T-cell (primary cell): ENCODE results near the gene RNPEP. TPM values are rescaled to one million over a fixed set of nuclear protein-coding genes. Genes with fewer than 3 reads are reported as not detected.

Experiments used
- ATAC-seq, 4 experiments: fragments of 200-7000 bp in 3 of 4; fragments of 150-1000 bp in 1 of 4; cut with Tn5 transposase; replicated peaks in 1 of 4; 1 replicate in 3 of 4; 2 replicates in 1 of 4; pipeline ENCODE4 v1.10.0; 2021; ENCODE audit warnings: moderate library complexity in 3 of 4, mild to moderate bottlenecking in 2 of 4, moderate number of reproducible peaks in 1 of 4
- CTCF ChIA-PET, 2 donors: fragments of 300-600 bp; sonication (Branson Sonifier 250); formaldehyde crosslinking; loops; one replicate each; lab custom pipeline; 2022; ENCODE audit warnings: antibody characterized with exemption in 2 of 2; lab: Charles Lee
- POLR2A ChIA-PET, 2 donors: fragments of 300-600 bp; sonication (Branson Sonifier 250); formaldehyde crosslinking; loops; one replicate each; lab custom pipeline; 2022; ENCODE audit warnings: antibody characterized with exemption in 2 of 2; lab: Charles Lee
- DNase-seq, 35 experiments: peaks; one replicate each; pipeline versions ENCODE4 v3.0.0 to v3.0.0-alpha.2; 2013 to 2023
- H3K27ac ChIP-seq: one replicate; pipeline ENCODE4 v1.5.1; 2013; ENCODE audit warnings: low read length
- H3K27me3 ChIP-seq, 2 experiments: replicated peaks in 1 of 2; 1 replicate in 1 of 2; 2 replicates in 1 of 2; pipeline versions ENCODE4 v1.6.1 to v1.7.0; 2013; ENCODE audit warnings: low read length in 1 of 2, mixed read lengths in 1 of 2; ENCODE audit not compliant: control insufficient read depth in 2 of 2, insufficient read depth in 2 of 2; ENCODE audit errors: extremely low read depth in 1 of 2
- H3K36me3 ChIP-seq, 2 donors: 1 replicate in 1 of 2; 2 replicates in 1 of 2; pipeline versions ENCODE4 v1.6.1 to v1.7.0; 2013; ENCODE audit warnings: low read length in 1 of 2; ENCODE audit not compliant: control insufficient read depth in 2 of 2, insufficient read depth in 1 of 2; ENCODE audit errors: extremely low read depth in 1 of 2
- H3K4me1 ChIP-seq, 2 experiments: 1 replicate in 1 of 2; 2 replicates in 1 of 2; pipeline versions ENCODE4 v1.6.1 to v1.7.0; 2013; ENCODE audit warnings: low read length in 2 of 2, mixed read lengths in 1 of 2; ENCODE audit not compliant: insufficient read depth in 2 of 2, control insufficient read depth in 1 of 2; ENCODE audit errors: extremely low read depth in 1 of 2
- H3K4me3 ChIP-seq, 2 donors: 1 replicate in 1 of 2; 2 replicates in 1 of 2; pipeline versions ENCODE4 v1.5.1 to v1.7.0; 2013; ENCODE audit warnings: mild to moderate bottlenecking in 2 of 2, low read length in 1 of 2, moderate library complexity in 1 of 2; ENCODE audit not compliant: control insufficient read depth in 1 of 2; ENCODE audit errors: extremely low read depth in 1 of 2
- H3K9me3 ChIP-seq: 2 replicates; pipeline ENCODE4 v1.7.0; 2013
- H3K27ac Mint-ChIP-seq, 2 donors: one replicate each; pipeline ENCODE4 v1.8.0; 2020 to 2021; ENCODE audit warnings: mild to moderate bottlenecking in 2 of 2, mixed read lengths in 2 of 2
- H3K27me3 Mint-ChIP-seq, 2 donors: one replicate each; pipeline ENCODE4 v1.8.0; 2021 to 2022; ENCODE audit warnings: mixed read lengths in 2 of 2
- H3K36me3 Mint-ChIP-seq: one replicate; pipeline ENCODE4 v1.8.0; 2021; ENCODE audit warnings: mixed read lengths
- H3K4me1 Mint-ChIP-seq, 3 donors: one replicate each; pipeline ENCODE4 v1.8.0; 2020 to 2022; ENCODE audit warnings: mixed read lengths in 3 of 3, mild to moderate bottlenecking in 1 of 3
- H3K4me3 Mint-ChIP-seq, 3 donors: one replicate each; pipeline ENCODE4 v1.8.0; 2020 to 2022; ENCODE audit warnings: mild to moderate bottlenecking in 3 of 3, mixed read lengths in 3 of 3, moderate library complexity in 3 of 3
- H3K9me3 Mint-ChIP-seq, 3 donors: one replicate each; pipeline ENCODE4 v1.8.0; 2020 to 2022; ENCODE audit warnings: mixed read lengths in 3 of 3
- WGBS: methylation state at CpG from one replicate; pipeline ENCODE4 v1.1.5; 2013; ENCODE audit warnings: missing lambda C conversion rate; ENCODE audit not compliant: insufficient coverage; 5-methylcytosine and 5-hydroxymethylcytosine counted together
- total RNA-seq, 35 experiments: library from RNA in 6 of 35; stranded (reverse) in 6 of 35; fragments of 120-200 nt in 1 of 35; gene quantifications; one replicate each; pipeline versions ENCODE4 v1.2.1 to v1.2.4 and lab custom pipeline; 2013 to 2026

The RNPEP gene
- total RNA-seq, 5 donors from 2014 or later (not counting 1 experiment from before 2014, with no cell fraction given), result 20.1 to 30.4 (median 23.9) TPM

GRCh38 chr1:202010180-202011015, 27.9 kb downstream of the RNPEP start, which contains the start of gene ELF3:
TSS of gene ELF3 (plus strand) at chr1:202010587. CDS start at chr1:202011137, 550 bp downstream.
- ChIA-PET POLR2A (no interaction called here), CTCF (interaction anchor here in 1 of 2 donors (0.6 to 0.9 kb wide), 2 partner anchors 125 to 408 kb away, joined by 3 to 5 read pairs; no protein-coding TSS in a partner anchor)
- H3K4me1 ChIP-seq, result peaks cover 0 to 4% of the 10 kb centered on the region in 2 experiments
- ATAC-seq, result no peak
- Mint-ChIP-seq H3K4me3 (no peak within 1 kb of the TSS), H3K4me1 (peaks cover 0 to 5% (median 2%) of the 10 kb centered on the region in 3 donors), H3K27ac (no peak within 1 kb of the TSS), H3K36me3 (peaks cover 10% of the 10 kb centered on the region), H3K9me3 (no peaks in the 10 kb centered on the region), H3K27me3 (no peaks in the 10 kb centered on the region)
- H3K9me3 ChIP-seq, result no peaks in the 10 kb centered on the region
- DNase-seq, result no peak
- peaks cover 0 to 12% of the 10 kb centered on the region in 2 experiments for H3K27me3 ChIP-seq
- H3K36me3 ChIP-seq, result peaks cover 3 to 4% of the 10 kb centered on the region in 2 donors
- no peak within 1 kb of the TSS for H3K4me3 ChIP-seq
- H3K27ac ChIP-seq, result no peak within 1 kb of the TSS
- 88% methylated on average over 22 of the region's 24 CpGs for WGBS

GRCh38 chr1:202011994-202012393, 29.5 kb downstream of the RNPEP start:
- WGBS, result 96% methylated on average over 9 of the region's 11 CpGs
- H3K27me3 ChIP-seq, result peaks cover 0 to 14% of the 10 kb centered on the region in 2 experiments
- no peak overlapping the region for H3K27ac Mint-ChIP-seq
- DNase-seq, result no peak
- CTCF ChIA-PET, result interaction anchor here (0.6 to 2.2 kb wide), 2 partner anchors 12 to 117 kb away, joined by 3 to 8 read pairs; no protein-coding TSS in a partner anchor
- H3K36me3 Mint-ChIP-seq, result peaks cover 3% of the 10 kb centered on the region
- peaks cover 0 to 4% of the 10 kb centered on the region in 2 experiments for H3K4me1 ChIP-seq
- no peak for ATAC-seq
- H3K4me3 ChIP-seq, result no peak overlapping the region
- POLR2A ChIA-PET, result interaction anchor here in 1 of 2 donors (0.6 kb wide), 1 partner anchor 1073 kb away, joined by 4 read pairs; no protein-coding TSS in a partner anchor
- H3K27me3 Mint-ChIP-seq, result peaks cover 2 to 3% of the 10 kb centered on the region in 2 donors
- peaks cover 0 to 5% (median 2%) of the 10 kb centered on the region in 3 donors for H3K4me1 Mint-ChIP-seq
- no peaks in the 10 kb centered on the region for H3K9me3 Mint-ChIP-seq
- H3K36me3 ChIP-seq, result no peaks in the 10 kb centered on the region
- H3K9me3 ChIP-seq, result no peaks in the 10 kb centered on the region
- H3K4me3 Mint-ChIP-seq, result no peak overlapping the region
- H3K27ac ChIP-seq, result no peak overlapping the region

GRCh38 chr1:202012544-202013478, 30.4 kb downstream of the RNPEP start:
- WGBS, result 76% methylated on average over 25 of the region's 35 CpGs
- H3K36me3 Mint-ChIP-seq, result peaks cover 3% of the 10 kb centered on the region
- ATAC-seq (no peak), DNase-seq (no peak)
- peaks cover 6 to 9% of the 10 kb centered on the region in 2 donors for H3K27me3 Mint-ChIP-seq
- Histone ChIP-seq H3K4me3 (no peak overlapping the region), H3K9me3 (no peaks in the 10 kb centered on the region), H3K36me3 (no peaks in the 10 kb centered on the region), H3K27me3 (peaks cover 0 to 20% of the 10 kb centered on the region in 2 experiments), H3K27ac (no peak overlapping the region), H3K4me1 (peaks cover 0 to 4% of the 10 kb centered on the region in 2 experiments)
- ChIA-PET POLR2A (interaction anchor here in 1 of 2 donors (0.5 kb wide), 1 partner anchor 44 kb away, joined by 3 read pairs; no protein-coding TSS in a partner anchor), CTCF (interaction anchor here (0.6 to 2.2 kb wide), 4 partner anchors 13 to 739 kb away, joined by 3 to 8 read pairs (median 3); no protein-coding TSS in a partner anchor)
- no peak overlapping the region for H3K27ac Mint-ChIP-seq
- H3K4me3 Mint-ChIP-seq, result no peak overlapping the region
- H3K4me1 Mint-ChIP-seq, result peaks cover 0 to 5% (median 2%) of the 10 kb centered on the region in 3 donors
- H3K9me3 Mint-ChIP-seq, result no peaks in the 10 kb centered on the region

- Mint-ChIP-seq H3K9me3 (no peaks in the 10 kb centered on the region), H3K4me3 (no peak overlapping the region), H3K27me3 (peaks cover 8 to 11% of the 10 kb centered on the region in 2 donors), H3K4me1 (peaks cover 0 to 5% (median 2%) of the 10 kb centered on the region in 3 donors), H3K27ac (no peak overlapping the region), H3K36me3 (peaks cover 3% of the 10 kb centered on the region)
- WGBS, result 89% methylated on average over 12 of the region's 12 CpGs
- Histone ChIP-seq H3K4me3 (no peak overlapping the region), H3K27ac (no peak overlapping the region), H3K36me3 (no peaks in the 10 kb centered on the region), H3K4me1 (peaks cover 0 to 4% of the 10 kb centered on the region in 2 experiments), H3K9me3 (no peaks in the 10 kb centered on the region), H3K27me3 (peaks cover 0 to 22% of the 10 kb centered on the region in 2 experiments)
- POLR2A ChIA-PET, result no interaction called here
- CTCF ChIA-PET, result interaction anchor here (0.5 to 2.2 kb wide), 4 partner anchors 14 to 1801 kb away, joined by 3 to 8 read pairs (median 4); no protein-coding TSS in a partner anchor
- ATAC-seq (no peak), DNase-seq (no peak)
Measured at GRCh38 chr1:202013603-202014002, 31.2 kb downstream of the RNPEP start.

- H3K36me3 ChIP-seq, result no peaks in the 10 kb centered on the region
- peaks cover 0 to 4% of the 10 kb centered on the region in 2 experiments for H3K4me1 ChIP-seq
- H3K27ac ChIP-seq, result no peak overlapping the region
- peaks cover 12 to 16% of the 10 kb centered on the region in 2 donors for H3K27me3 Mint-ChIP-seq
- no peak overlapping the region for H3K4me3 ChIP-seq
- no peaks in the 10 kb centered on the region for H3K9me3 ChIP-seq
- H3K4me3 Mint-ChIP-seq, result no peak overlapping the region
- H3K27ac Mint-ChIP-seq, result no peak overlapping the region
- no peak for DNase-seq
- no peaks in the 10 kb centered on the region for H3K9me3 Mint-ChIP-seq
- peaks cover 0 to 27% of the 10 kb centered on the region in 2 experiments for H3K27me3 ChIP-seq
- CTCF ChIA-PET, result interaction anchor here in 1 of 2 donors (0.5 kb wide), 1 partner anchor 1801 kb away, joined by 4 read pairs; no protein-coding TSS in a partner anchor
- POLR2A ChIA-PET, result no interaction called here
- ATAC-seq, result no peak
- peaks cover 0 to 6% (median 5%) of the 10 kb centered on the region in 3 donors for H3K4me1 Mint-ChIP-seq
- WGBS, result 96% methylated on average over 3 of the region's 6 CpGs
- H3K36me3 Mint-ChIP-seq, result peaks cover 3% of the 10 kb centered on the region
Measured at GRCh38 chr1:202014060-202014459, 31.6 kb downstream of the RNPEP start.
